Lower lobe of right lung (tissue), 2 donors: Measurements from ENCODE around the gene ZP4. TPM values are rescaled to one million over a fixed set of nuclear protein-coding genes. Genes with fewer than 3 reads are reported as not detected.

Experiments used
- ATAC-seq, 2 donors: fragments of 200-7000 bp; cut with Tn5 transposase; one replicate each; pipeline ENCODE4 v1.9.1; 2020 to 2022; ENCODE audit warnings: mild to moderate bottlenecking in 2 of 2, moderate library complexity in 2 of 2
- DNase-seq: peaks from one replicate; pipeline ENCODE4 v3.0.0-alpha.2; 2020
- H3K27ac ChIP-seq: fragments of 200-600 bp; one replicate; pipeline ENCODE4 v1.8.0; 2022
- H3K27me3 ChIP-seq: fragments of 200-600 bp; one replicate; pipeline ENCODE4 v1.8.0; 2022; ENCODE audit warnings: low read depth
- H3K36me3 ChIP-seq: fragments of 200-600 bp; one replicate; pipeline ENCODE4 v1.8.0; 2022; ENCODE audit warnings: mild to moderate bottlenecking
- H3K4me1 ChIP-seq: fragments of 200-600 bp; one replicate; pipeline ENCODE4 v1.8.0; 2022
- H3K4me3 ChIP-seq: fragments of 200-600 bp; one replicate; pipeline ENCODE4 v1.8.0; 2022; ENCODE audit warnings: mild to moderate bottlenecking
- H3K9me3 ChIP-seq: fragments of 200-600 bp; one replicate; pipeline ENCODE4 v1.8.0; 2022
- intact Hi-C: fragments of 100-400 bp; cut with DNase I; formaldehyde crosslinking; loops from one replicate; pipeline ENCODE4 v1.11.0; 2022
- total RNA-seq: library from RNA; stranded (reverse); fragmentation: NEBNext Ultra II Directional; extraction: Animal tissue kit (Norgen Biotek cat#: 25700); gene quantifications from one replicate; pipeline ENCODE4 v1.2.1, GENCODE V29; 2021
- TF ChIP-seq, protein P1 (sequence below): fragments of 200-600 bp; IDR thresholded peaks from one replicate; pipeline ENCODE4 v1.8.0; 2022; ENCODE audit warnings: antibody characterized with exemption, mild to moderate bottlenecking
- donor health status: DM: no; HTN: yes; CAD: no; lungs with severe emphysema.

ZP4 gene
- total RNA-seq, 1 donor from 2014 or later: not detected

DNA sequence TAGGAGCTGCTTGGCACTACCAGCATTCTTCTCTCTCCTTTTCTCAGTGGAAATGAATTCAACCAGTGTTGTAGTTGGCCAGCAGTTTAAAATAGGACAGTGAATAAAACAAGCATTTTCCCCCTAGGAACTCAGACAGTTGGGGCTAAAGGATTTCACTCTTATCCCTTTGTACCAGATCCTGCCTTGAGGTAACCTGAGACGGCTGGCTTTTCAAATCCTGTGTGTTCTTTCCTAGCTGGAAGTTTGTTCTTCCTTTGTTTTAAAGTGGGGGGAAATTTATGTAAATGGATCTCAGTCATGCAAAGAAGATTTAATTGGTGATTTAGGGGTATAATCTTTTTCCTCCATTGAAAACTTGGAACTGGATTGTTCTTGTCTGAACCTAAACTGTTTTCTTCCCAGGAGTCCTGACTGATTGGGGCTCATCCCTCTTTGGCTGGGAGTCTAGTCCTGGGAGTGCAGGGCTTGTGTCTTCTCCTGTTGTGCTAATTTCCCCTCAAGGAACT is 23.3 kb downstream of the ZP4 start:
- no peaks in the 10 kb centered on the region for H3K9me3 ChIP-seq
- no peak overlapping the region for H3K27ac ChIP-seq
- H3K36me3 ChIP-seq: no peaks in the 10 kb centered on the region
- no peaks in the 10 kb centered on the region for H3K27me3 ChIP-seq
- TF ChIP-seq, protein P1, sequence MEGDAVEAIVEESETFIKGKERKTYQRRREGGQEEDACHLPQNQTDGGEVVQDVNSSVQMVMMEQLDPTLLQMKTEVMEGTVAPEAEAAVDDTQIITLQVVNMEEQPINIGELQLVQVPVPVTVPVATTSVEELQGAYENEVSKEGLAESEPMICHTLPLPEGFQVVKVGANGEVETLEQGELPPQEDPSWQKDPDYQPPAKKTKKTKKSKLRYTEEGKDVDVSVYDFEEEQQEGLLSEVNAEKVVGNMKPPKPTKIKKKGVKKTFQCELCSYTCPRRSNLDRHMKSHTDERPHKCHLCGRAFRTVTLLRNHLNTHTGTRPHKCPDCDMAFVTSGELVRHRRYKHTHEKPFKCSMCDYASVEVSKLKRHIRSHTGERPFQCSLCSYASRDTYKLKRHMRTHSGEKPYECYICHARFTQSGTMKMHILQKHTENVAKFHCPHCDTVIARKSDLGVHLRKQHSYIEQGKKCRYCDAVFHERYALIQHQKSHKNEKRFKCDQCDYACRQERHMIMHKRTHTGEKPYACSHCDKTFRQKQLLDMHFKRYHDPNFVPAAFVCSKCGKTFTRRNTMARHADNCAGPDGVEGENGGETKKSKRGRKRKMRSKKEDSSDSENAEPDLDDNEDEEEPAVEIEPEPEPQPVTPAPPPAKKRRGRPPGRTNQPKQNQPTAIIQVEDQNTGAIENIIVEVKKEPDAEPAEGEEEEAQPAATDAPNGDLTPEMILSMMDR: no peak
- no peaks in the 10 kb centered on the region for H3K4me1 ChIP-seq
- intact Hi-C loops: no loop called here
- no peak for DNase-seq
- no peak for ATAC-seq
- no peak overlapping the region for H3K4me3 ChIP-seq

DNA sequence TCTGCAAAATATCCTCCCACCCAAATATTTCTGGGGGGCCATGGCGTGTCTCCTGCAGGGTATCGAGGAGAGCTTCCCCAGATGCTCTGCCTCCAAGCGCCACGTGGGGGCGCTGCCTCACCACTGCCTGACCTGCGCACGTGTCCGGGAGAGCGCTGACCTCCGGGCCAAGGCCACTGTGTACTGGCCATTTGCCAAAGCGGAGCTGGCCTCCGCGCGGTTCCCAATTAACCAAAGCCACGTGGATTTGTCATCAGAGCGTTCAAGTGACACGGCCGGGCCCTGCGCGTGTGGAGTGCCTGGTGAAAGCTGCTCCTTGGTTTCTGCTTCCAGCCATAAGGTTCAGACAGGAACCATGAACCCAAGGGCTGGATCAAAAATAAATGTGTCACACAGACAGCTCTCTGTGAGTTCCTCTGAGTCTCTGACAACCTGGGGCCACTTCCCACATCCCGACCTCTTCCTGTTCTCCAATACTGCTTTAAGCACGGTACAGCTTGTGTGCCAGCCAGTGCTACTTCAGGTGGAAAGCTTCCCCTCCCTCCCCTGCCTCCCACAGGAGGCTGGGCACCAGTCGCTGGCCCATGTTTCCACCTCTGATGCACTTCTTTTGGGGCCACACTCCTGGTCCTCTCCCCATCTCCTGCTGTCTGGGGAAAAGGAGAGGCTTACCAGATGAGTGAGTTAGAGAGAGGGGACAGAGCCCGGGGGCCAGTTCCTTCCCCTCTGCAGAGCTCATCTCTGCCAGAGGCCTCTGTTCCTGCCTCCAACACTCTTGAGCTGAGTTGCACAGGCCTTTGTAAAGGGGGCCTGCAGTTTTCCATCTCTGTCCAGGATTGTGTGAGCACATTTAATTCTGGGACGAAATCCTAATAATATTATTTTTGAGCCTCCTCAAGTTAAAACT is 26.1 kb downstream of the ZP4 start:
- H3K9me3 ChIP-seq: no peaks in the 10 kb centered on the region
- DNase-seq (peak; percentile 76), ATAC-seq (peak; percentile 86 to 92)
- H3K4me1 ChIP-seq: no peaks in the 10 kb centered on the region
- TF ChIP-seq, protein P1: peak; percentile 77
- H3K27ac ChIP-seq: no peak overlapping the region
- H3K27me3 ChIP-seq: no peaks in the 10 kb centered on the region
- intact Hi-C loops: no loop called here
- H3K4me3 ChIP-seq: no peak overlapping the region
- no peaks in the 10 kb centered on the region for H3K36me3 ChIP-seq

DNA sequence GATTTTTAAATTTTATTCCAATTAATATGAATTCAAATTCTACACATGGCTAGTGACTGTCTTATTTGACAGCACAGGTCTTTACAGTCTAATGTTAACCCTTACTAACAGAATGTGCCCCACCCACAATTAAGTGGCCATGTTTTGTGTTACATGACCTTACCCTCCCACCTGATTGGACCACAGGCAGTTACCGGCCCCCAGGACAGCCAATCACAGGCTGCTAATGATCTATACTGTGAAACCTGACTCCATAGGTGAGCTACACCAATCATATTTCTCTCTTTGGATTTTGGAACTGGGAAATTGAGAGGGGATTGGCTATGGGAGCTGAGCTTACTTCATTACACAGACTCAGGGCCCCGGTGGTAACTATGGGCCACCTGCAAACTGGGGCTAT is 27.5 kb downstream of the ZP4 start:
- Histone ChIP-seq H3K27ac (no peak overlapping the region), H3K27me3 (no peaks in the 10 kb centered on the region), H3K36me3 (no peaks in the 10 kb centered on the region), H3K4me1 (no peaks in the 10 kb centered on the region), H3K9me3 (no peaks in the 10 kb centered on the region), H3K4me3 (no peak overlapping the region)
- intact Hi-C loops: no loop called here
- ATAC-seq: no peak
- TF ChIP-seq, protein P1: no peak
- DNase-seq: no peak

DNA sequence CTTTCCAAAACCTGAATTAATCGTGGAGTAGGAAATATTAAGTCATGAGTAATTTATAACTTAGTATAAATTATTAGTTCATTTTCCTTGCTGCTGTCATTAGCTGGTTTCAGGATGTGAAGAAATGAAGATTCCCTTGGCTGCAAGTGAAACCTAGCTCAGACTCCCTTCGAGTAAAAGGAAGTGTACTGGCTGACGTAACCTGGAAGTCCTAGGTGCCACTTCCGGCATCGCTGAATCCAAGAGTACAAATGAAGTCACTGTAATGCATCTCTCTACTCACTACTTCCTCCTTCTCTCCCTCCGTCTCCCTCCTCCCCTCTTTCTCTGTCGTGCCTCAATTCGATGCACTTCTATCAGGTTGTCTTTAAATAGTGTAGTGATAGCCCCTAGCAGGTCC is 28.8 kb downstream of the ZP4 start:
- no peaks in the 10 kb centered on the region for H3K9me3 ChIP-seq
- ATAC-seq (no peak), DNase-seq (no peak)
- H3K4me3 ChIP-seq: no peak overlapping the region
- H3K36me3 ChIP-seq: no peaks in the 10 kb centered on the region
- TF ChIP-seq, protein P1: no peak
- H3K27ac ChIP-seq: no peak overlapping the region
- no peaks in the 10 kb centered on the region for H3K27me3 ChIP-seq
- H3K4me1 ChIP-seq: no peaks in the 10 kb centered on the region
- intact Hi-C loops: no loop called here

DNA sequence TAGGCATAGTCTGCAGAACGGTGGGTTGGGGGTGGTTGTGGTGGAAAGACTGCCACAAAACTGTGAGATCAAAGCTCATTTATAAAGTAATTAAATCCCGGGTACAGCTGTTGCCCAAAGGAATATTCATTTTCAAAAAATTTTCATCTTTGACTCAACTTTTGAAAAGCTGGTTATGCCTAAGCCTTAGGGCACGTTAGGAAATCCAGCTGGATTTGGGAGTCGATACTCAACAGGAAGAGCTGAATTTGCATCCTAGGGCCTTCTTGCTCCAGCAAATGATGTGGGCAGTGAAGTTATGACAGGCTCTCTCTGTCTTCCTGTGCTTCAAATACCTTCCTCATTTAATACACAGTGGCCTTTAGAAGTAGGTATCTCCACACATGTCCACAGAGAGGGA is 31.7 kb downstream of the ZP4 start:
- no peak overlapping the region for H3K27ac ChIP-seq
- intact Hi-C loops: no loop called here
- no peak overlapping the region for H3K4me3 ChIP-seq
- H3K36me3 ChIP-seq: no peaks in the 10 kb centered on the region
- ATAC-seq (no peak), DNase-seq (no peak)
- no peaks in the 10 kb centered on the region for H3K9me3 ChIP-seq
- no peaks in the 10 kb centered on the region for H3K4me1 ChIP-seq
- H3K27me3 ChIP-seq: no peaks in the 10 kb centered on the region
- TF ChIP-seq, protein P1: no peak
